Activated naive CD4-positive, alpha-beta T cell treated with anti-CD3 and anti-CD28 coated beads, Interleukin-2, amount 50 U/mL, for 16 hours (primary cell): ENCODE measurements around the gene SRXN1.
"Not testable (repeated sequence)": the region's sequence is repeated elsewhere in the genome, so short reads cannot be mapped to it uniquely, and the experiment has no call there.

Experiments used
- DNase-seq: peaks from one replicate; pipeline ENCODE4 v3.0.0-alpha.2; 2020

The SRXN1 gene

GRCh38 chr20:653110-653589, at the start of gene SRXN1:
Gene SRXN1, minus strand, starts transcription at chr20:653200. Its CDS starts 15 bp downstream, at chr20:653185.
- DNase-seq, result peak; percentile 82

DNA sequence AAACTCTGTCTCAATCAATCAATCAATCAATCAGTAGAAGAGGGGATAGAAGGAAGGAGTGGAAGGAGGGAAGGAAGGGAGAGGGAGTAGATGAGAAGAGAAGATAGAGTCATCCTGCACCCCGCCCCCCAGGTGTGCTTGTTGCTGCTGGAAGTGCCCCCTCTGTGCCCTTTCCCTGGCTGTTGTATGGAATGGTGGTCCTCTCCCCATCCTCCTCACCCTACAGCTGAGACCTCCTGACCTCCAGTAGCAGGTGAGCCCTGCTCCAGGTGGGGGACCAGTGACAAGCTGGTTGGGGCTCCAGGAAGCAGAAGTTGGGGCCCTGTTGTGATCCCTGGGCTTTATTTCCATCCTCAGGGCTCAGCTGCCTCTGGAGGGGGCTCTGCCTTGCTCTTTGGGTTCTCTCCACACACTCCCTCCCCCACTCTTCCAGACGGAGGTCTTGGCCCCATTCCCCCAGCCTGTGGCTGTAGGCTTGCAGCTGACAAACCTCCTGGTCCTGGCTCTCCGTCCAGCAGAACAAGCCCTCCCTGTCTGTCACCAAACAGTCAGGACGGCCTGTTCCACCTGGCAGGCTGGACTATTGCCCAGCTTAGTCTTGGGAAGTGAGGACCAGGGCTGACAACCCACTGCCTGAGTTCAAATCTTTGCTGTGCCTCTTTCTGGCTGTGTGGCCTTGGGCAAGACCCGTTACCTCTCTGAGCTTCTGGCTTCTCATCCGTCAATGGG, 48.6 kb upstream of the SRXN1 start:
- DNase-seq, result no peak

GRCh38 chr20:699811-700338, 46.9 kb upstream of the SRXN1 start:
- DNase-seq, result no peak

DNA sequence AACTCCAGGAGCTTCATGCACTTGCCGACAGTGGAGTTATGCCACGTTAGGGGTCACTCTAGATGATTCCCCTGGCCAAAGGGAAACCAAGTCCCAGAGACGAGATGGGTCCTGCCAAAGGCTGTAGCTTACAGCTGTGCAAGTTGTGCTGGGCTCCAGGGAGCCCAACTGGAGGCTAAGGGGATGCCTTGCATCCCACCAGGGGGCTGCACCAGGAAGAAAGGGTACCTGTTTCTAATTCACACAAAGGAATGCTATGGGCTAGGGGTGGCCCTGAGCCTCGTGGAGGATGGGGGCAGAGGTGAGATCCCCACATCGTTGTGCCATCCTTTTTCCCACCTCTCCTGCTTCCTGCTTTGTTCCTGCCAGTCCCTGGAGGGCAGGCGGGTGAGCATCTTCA, 46.3 kb upstream of the SRXN1 start:
- DNase-seq, result no peak

DNA sequence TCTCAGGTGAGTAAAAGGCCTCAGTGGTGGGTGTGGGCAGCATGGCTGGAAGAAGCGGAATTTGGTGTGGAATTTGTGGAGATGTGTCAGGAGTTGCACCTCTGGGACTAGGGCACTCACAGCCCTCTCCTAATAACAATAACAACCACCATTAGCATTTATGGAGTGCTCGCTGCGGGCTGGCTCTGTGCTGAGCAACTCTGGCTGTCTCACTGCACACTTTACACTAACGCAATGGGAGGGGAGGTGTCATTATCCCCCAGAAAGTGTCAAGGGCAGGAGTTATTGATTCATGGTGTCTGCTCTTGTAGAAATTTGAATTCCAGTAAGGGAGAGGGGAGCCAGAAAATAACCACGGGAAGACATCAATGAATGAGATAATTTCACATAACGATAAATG, 45.3 kb upstream of the SRXN1 start:
- no peak for DNase-seq

DNA sequence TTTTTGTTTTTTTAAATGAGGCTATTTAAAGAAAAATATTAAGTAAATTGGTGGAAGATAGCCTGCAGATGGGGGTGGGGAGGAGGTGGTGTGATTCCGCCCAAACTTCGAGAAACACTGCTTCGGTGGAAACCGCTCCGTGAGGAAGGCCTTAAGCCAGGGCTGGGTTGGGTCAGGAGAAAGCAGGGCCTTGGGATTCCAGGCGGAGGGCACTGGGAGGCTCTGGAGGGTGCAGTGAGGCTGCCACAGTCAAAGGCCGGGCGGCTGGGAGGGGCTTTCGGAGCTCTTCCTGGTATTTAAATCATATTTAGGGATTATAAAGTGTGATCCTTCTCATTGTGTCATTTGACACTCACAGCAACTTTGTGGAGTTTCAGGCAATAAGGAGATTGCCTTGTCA, 44.8 kb upstream of the SRXN1 start:
- no peak for DNase-seq

GRCh38 chr20:695165-695866, 42.3 kb upstream of the SRXN1 start:
- DNase-seq, result no peak

- DNase-seq, result no peak
Measured at GRCh38 chr20:694496-694895, 41.5 kb upstream of the SRXN1 start.

DNA sequence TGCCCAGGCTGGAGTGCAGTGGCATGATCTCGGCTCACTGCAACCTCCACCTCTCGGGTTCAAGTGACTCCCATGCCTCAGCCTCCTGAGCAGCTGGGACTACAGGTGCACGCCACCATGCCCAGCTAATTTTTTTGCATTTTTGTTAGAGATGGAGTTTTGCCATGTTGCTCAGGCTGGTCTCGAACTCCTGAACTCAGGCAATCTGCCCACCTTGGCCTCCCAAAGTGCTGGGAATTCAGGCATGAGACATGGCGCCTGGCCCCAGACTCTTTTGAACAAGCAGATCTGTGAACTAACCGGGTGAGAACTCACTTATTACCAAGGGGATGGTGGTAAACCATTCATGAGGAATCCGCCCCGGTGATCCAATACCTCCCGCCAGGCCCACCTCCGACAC, 40.8 kb upstream of the SRXN1 start:
- not testable (repeated sequence) for DNase-seq

- no peak for DNase-seq
Measured at GRCh38 chr20:692044-692443, 39.0 kb upstream of the SRXN1 start.

DNA sequence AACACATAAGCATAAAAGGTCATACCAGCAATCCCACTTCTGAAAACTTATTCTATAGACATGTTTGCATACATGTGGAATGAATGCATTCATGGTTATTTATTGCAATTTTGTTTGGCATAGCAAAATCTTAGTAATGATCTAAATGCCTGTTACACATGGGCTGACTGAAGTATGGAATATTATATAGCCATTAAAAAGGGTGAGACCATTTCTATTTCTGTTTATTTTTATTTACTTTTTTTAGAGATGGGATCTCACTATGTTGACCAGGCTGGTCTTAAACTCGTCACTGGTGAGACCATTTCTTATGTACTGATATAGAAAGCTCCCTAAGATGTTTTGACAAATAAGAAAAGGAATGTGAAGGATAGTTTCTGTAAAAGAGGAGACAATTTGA, 36.9 kb upstream of the SRXN1 start:
- no peak for DNase-seq

GRCh38 chr20:689348-689747, 36.3 kb upstream of the SRXN1 start:
- DNase-seq, result no peak

GRCh38 chr20:688809-689212, 35.8 kb upstream of the SRXN1 start:
- no peak for DNase-seq

DNA sequence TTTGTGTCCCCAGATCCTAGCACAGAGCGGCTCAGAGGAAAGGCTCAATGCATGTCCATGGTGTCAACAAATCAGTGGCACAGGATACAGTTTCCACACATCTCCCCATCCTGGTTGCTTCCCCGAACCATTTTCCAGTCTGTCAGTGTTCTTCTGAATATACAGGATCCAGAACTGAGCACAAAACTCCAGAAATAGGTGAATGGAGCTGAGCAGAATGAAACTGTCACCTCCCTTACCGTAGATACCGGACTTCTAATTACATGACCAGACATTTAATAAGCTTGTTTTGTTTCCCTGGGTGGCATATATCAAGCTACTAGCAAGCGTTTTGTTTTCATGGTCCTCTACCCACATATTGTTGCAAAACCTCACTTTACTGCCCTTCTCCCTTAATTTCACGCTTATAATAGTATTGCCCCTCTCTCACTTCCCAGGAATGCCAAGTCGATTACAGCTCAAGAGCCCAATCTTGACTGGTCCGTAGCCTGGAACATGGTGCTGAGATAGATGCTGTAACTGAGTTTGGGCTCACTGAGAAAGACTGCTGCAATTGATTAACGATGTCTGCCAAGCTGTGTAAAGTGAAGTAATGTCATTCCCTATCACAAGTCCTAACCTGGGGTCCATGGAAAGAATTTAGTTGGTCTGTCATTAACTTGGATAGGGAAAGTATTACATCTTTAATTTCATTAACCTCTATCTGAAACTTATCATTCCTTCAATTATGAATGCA, 34.6 kb upstream of the SRXN1 start:
- no peak for DNase-seq

GRCh38 chr20:684676-685319, 31.8 kb upstream of the SRXN1 start:
- no peak for DNase-seq

DNA sequence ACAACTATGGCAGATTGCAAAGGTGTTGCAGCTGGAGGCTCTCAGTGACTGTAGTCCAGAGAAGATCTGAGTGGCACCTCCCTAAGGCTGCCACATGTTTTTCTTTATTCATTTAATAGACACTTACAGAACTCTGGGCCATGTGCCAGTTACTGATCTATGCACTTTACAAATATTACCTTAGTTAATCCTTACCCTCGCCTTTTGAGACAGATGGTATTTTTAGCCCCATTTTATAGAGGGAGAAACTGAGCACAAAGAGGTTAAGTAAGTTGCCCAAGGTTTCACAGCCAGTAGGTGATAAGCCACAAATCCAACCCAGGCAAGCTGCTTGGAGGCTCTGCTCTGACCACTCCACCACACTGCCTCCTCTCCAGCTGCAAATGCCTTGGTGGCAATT, 29.1 kb upstream of the SRXN1 start:
- DNase-seq, result no peak

DNA sequence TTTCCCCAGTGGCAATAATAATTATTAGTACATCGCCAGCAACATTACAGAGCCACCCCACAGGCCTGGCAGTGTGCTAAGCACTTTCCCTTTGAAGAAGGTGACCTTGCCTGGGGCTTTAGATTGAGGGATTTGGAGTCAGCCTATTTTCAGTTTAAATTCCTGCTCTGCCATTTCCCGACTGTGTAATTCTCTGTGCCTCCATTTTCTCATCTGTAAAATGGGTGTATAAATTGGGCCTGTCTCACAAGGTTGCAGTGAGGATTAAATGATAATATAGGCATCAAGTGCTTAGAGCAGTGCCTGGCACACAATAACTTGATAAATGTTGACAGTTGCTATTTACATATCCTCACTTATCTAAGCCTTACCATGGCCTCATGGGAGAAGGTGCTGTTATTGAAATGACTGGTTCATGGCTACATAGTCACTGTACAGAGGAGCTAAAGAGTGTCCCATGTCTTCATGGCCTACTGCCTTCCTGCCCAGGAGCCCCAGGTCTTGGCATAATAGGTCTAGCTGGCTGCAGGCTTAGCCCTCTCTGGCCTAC, 27.7 kb upstream of the SRXN1 start:
- DNase-seq, result no peak

DNA sequence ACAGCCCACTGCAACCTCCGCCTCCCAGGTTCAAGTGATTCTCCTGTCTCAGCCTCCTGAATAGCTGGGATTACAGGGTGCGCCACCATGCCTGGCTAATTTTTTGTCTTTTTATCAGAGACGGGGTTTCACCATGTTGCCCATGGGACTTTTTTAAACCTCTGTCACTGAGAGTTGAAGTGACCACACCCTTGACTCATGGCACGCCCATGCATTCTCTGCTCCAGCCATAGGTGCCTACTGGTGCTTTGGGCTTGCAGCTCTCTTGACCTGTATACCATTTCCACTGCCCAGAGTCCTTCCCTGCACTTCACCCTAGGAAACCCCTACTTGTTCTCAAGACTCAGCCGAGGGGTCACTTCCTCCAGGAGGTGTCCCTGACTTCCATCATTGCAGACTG, 25.0 kb upstream of the SRXN1 start:
- no peak for DNase-seq

- no peak for DNase-seq
Measured at GRCh38 chr20:676967-677366, 24.0 kb upstream of the SRXN1 start.

DNA sequence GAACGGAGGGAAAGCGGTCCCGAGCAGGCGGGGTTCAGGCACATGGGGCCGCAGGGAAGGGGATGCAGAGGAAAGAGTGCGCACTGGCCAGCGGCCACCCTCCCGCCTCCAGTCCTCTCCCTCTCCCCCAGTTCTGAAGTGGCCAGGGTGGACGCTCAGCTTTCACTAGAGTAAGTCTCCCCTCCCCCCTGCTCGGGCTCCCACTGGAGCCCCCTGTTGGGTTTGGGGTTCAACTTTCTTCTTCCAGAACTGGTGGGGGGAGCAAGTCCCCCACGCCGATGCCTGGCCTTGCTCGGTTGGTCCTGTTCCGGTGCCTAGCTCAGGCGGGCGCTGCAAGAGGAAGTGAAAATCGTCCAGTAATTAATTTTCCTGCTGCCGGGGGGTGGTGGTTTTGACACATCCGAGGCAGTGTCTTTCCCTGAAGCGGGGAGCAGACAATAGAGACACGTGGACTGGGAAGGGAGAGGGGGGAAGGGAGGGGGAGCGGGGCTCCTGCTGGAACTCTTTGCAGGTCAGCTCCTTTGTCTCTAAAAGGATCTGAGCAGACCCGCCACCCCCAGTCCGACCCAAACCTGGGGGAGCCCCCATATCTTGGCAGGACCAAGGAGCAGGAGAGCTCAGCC, 23.4 kb upstream of the SRXN1 start:
- DNase-seq, result no peak

DNA sequence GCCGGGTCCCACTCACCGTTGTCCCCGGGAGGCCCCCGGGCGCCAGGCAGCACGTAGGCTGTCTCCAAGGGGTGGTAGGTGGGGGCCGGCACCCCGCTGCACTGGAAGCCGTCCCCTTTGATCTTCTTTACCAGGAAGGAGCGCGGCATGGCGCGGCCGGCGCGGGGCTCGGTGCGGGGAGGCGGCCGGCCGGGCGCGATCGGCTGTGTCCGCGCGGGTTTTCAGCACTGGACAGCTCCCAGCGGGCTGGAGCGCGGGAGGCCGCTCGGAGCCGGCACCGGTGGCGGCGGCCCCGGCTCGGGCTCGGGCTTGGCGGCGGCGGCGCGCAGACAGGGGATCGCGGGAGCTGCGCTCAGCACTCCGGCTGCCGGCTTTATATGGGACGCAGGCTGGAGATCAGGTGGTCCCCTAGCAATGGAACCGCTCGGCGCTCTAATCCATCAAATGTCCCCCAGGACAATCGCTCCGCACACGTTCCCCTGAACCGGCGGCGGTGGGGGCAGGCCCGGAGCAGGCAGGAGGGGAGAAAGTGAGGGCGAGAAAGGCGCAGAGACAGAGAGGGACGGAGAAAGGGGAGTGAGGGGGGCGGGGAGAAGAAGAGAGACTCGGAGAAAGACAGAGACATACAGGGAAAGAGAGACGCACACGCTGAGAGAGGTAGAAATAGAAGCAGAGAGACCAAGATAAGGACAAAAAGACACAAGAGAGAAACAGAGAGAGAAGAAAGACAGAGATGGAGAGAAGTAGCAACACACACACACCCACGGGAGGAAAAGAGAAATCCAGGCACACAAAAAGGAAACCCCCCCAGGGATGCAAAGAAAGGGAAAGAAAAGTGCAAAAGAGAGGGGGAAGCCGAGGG, 22.7 kb upstream of the SRXN1 start, which contains the start of gene SCRT2:
Gene SCRT2 (minus strand): TSS at position 350 of the 862 bp plus-strand sequence. CDS start 201 bp downstream, at position 149.
- DNase-seq, result peak; percentile 60
